ENCODE results near the gene OPCML.

- TF ChIP-seq, protein P1, sequence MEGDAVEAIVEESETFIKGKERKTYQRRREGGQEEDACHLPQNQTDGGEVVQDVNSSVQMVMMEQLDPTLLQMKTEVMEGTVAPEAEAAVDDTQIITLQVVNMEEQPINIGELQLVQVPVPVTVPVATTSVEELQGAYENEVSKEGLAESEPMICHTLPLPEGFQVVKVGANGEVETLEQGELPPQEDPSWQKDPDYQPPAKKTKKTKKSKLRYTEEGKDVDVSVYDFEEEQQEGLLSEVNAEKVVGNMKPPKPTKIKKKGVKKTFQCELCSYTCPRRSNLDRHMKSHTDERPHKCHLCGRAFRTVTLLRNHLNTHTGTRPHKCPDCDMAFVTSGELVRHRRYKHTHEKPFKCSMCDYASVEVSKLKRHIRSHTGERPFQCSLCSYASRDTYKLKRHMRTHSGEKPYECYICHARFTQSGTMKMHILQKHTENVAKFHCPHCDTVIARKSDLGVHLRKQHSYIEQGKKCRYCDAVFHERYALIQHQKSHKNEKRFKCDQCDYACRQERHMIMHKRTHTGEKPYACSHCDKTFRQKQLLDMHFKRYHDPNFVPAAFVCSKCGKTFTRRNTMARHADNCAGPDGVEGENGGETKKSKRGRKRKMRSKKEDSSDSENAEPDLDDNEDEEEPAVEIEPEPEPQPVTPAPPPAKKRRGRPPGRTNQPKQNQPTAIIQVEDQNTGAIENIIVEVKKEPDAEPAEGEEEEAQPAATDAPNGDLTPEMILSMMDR (IDR thresholded peaks at IDR 0.05): no peak
- no peak for TF ChIP-seq POLR2A (IDR thresholded peaks at IDR 0.05)
- no peak for TF ChIP-seq POLR2AphosphoS5 (IDR thresholded peaks at IDR 0.05)
These were observed 819.8 kb downstream of the OPCML start for GRCh38 chr11:132712466-132712865.

Measured in prostate gland (tissue), 2 donors.